ENCODE data around the gene ATP5F1A. TPM values are rescaled to one million over a fixed set of nuclear protein-coding genes. Genes with fewer than 3 reads are reported as not detected.

Gene ATP5F1A
- total and polyA plus RNA-seq, 5 donors from 2014 or later: 171 to 620 (median 573) TPM

DNA sequence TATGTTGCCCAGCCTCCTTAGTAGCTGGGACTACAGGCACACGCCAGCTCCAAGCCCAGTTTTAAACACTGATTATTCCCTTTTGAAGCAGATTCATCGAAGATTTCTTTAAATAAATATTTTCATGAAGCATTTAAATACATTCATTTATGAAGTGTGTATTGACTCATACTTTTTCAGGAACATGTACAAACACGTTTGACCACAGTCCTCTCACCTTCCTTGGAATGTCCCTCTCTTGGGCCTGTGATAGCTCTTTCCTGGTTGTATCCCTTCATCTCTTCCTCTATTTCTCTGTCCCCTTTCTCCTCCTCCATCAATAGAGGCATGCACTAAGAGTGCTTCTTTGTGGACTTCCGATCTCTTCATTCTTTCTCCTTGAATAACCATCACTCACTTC lies 28.6 kb downstream of the ATP5F1A start:
- Mint-ChIP-seq H3K9me3 (peaks cover 0 to 1% (median 0%) of the 10 kb centered on the region in 7 donors), H3K27ac (peak overlapping the region in 1 of 3 donors; percentile 79), H3K36me3 (peaks cover 10% of the 10 kb centered on the region), H3K4me3 (peak overlapping the region in 3 of 4 donors; percentile 2 to 69 (median 44)), H3K4me1 (peaks cover 6 to 47% (median 23%) of the 10 kb centered on the region in 4 donors), H3K27me3 (peaks cover 14% of the 10 kb centered on the region)
- no peaks in the 10 kb centered on the region for H3K9me3 ChIP-seq (ENCODE audit: control insufficient read depth in 2 of 2, low read length in 2 of 2)
- no peaks in the 10 kb centered on the region for H3K27me3 ChIP-seq (ENCODE audit: control insufficient read depth, insufficient read depth, low read length)
- DNase-seq (no peak), ATAC-seq (ENCODE audit: low read depth in 2 of 2) (no peak)
- no peaks in the 10 kb centered on the region for H3K36me3 ChIP-seq (ENCODE audit: control insufficient read depth, insufficient read depth, low read length)
- no peak overlapping the region for H3K4me3 ChIP-seq (ENCODE audit: low read depth, low read length)
- no peak overlapping the region for H3K27ac ChIP-seq (ENCODE audit: insufficient read depth, low read length, poor library complexity, severe bottlenecking)
- H3K4me1 ChIP-seq (ENCODE audit: control insufficient read depth, insufficient read depth, low read length, poor library complexity, severe bottlenecking): peaks cover 34% of the 10 kb centered on the region

DNA sequence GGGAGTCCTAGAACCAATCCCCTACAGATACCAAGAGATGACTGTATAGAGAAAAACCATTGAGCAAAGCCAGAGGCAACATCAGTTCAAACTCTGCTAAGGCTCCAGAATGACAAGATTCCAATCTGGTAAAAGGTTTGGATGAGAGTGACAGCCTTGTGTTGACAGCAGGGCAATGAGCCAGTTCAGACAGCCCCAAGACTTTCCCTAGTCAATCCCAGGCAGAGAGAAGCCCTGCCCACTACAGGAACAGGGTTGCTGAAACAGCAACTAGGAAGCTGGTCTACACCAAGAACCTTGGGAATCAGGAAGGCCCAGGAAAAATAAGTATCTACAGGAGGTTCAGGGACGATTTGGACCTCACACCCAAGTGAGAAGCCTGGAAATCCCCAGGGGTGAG lies 29.3 kb downstream of the ATP5F1A start:
- H3K9me3 Mint-ChIP-seq: peaks cover 0 to 1% (median 0%) of the 10 kb centered on the region in 7 donors
- peaks cover 10% of the 10 kb centered on the region for H3K36me3 Mint-ChIP-seq
- H3K4me1 ChIP-seq (ENCODE audit: control insufficient read depth, insufficient read depth, low read length, poor library complexity, severe bottlenecking): peaks cover 34% of the 10 kb centered on the region
- H3K27me3 Mint-ChIP-seq: peaks cover 14% of the 10 kb centered on the region
- peak overlapping the region in 3 of 4 donors; percentile 5 to 38 (median 8) for H3K4me3 Mint-ChIP-seq
- peak overlapping the region; percentile 31 to 68 (median 63) for H3K27ac Mint-ChIP-seq
- no peak for ATAC-seq (ENCODE audit: low read depth in 2 of 2)
- H3K9me3 ChIP-seq (ENCODE audit: control insufficient read depth in 2 of 2, low read length in 2 of 2): no peaks in the 10 kb centered on the region
- no peak overlapping the region for H3K4me3 ChIP-seq (ENCODE audit: low read depth, low read length)
- H3K4me1 Mint-ChIP-seq: peaks cover 3 to 49% (median 20%) of the 10 kb centered on the region in 4 donors
- H3K36me3 ChIP-seq (ENCODE audit: control insufficient read depth, insufficient read depth, low read length): no peaks in the 10 kb centered on the region
- no peak for DNase-seq
- no peak overlapping the region for H3K27ac ChIP-seq (ENCODE audit: insufficient read depth, low read length, poor library complexity, severe bottlenecking)
- H3K27me3 ChIP-seq (ENCODE audit: control insufficient read depth, insufficient read depth, low read length): no peaks in the 10 kb centered on the region

DNA sequence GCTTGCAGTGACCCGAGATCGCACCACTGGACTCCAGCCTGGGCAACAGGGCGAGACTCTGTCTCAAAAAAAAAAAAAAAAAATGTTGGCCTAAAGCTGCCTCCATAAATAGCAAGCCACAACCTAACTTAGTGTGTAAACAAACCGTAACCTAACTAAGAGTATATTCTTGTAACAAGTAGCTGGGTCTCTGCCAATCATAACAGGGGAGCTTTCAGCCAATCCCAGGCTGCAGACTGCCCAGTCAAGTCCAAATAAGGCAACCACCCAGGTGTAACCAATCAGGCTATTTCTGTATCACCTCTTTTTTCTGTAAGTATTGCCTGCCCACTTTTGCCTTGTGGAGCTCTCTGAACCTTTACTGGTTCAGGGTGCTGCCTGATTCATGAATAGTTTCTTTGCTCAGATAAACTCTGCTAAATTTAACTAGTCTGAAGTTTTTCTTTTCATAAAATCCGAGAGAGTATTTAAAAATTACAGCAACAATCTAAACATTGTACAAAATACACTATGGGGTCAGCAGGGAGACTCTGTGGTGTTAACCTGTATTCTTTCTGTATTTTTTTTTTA lies 30.6 kb downstream of the ATP5F1A start:
- Histone ChIP-seq H3K36me3 (ENCODE audit: control insufficient read depth, insufficient read depth, low read length) (no peaks in the 10 kb centered on the region), H3K27me3 (ENCODE audit: control insufficient read depth, insufficient read depth, low read length) (no peaks in the 10 kb centered on the region), H3K4me3 (ENCODE audit: low read depth, low read length) (no peak overlapping the region), H3K27ac (ENCODE audit: insufficient read depth, low read length, poor library complexity, severe bottlenecking) (no peak overlapping the region), H3K9me3 (ENCODE audit: control insufficient read depth in 2 of 2, low read length in 2 of 2) (no peaks in the 10 kb centered on the region), H3K4me1 (ENCODE audit: control insufficient read depth, insufficient read depth, low read length, poor library complexity, severe bottlenecking) (peaks cover 23% of the 10 kb centered on the region)
- ATAC-seq (ENCODE audit: low read depth in 2 of 2) (no peak), DNase-seq (peak in 1 of 3 donors; percentile 26)
- H3K4me3 Mint-ChIP-seq: no peak overlapping the region
- peaks cover 10% of the 10 kb centered on the region for H3K27me3 Mint-ChIP-seq
- peaks cover 0 to 38% (median 11%) of the 10 kb centered on the region in 4 donors for H3K4me1 Mint-ChIP-seq
- H3K27ac Mint-ChIP-seq: no peak overlapping the region
- peaks cover 0 to 1% (median 0%) of the 10 kb centered on the region in 7 donors for H3K9me3 Mint-ChIP-seq
- peaks cover 10% of the 10 kb centered on the region for H3K36me3 Mint-ChIP-seq

DNA sequence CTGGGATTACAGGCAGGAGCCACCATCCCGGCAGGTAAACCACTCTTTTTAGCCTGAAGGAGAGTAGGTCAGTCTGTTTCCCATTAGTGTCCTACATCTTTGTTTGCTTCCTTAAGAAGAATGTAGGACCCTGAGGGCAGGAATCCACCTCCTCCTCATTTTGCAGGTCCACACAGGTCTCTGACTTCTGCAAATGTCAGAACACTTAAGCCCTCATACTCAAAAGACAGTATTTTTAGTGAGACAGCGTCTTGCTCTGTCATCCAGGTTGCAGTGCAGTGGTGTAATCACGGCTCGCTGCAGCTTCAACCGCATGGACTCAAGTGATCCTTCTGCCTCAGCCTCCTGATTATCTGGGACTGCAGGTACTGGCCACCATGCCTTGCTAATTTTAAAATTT lies 35.3 kb downstream of the ATP5F1A start:
- ATAC-seq (ENCODE audit: low read depth in 2 of 2) (no peak), DNase-seq (no peak)
- Mint-ChIP-seq H3K9me3 (peaks cover 0 to 1% (median 0%) of the 10 kb centered on the region in 7 donors), H3K36me3 (peaks cover 6% of the 10 kb centered on the region), H3K27me3 (no peaks in the 10 kb centered on the region), H3K4me3 (no peak overlapping the region), H3K27ac (no peak overlapping the region), H3K4me1 (peaks cover 0 to 17% (median 2%) of the 10 kb centered on the region in 4 donors)
- Histone ChIP-seq H3K9me3 (ENCODE audit: control insufficient read depth in 2 of 2, low read length in 2 of 2) (no peaks in the 10 kb centered on the region), H3K27ac (ENCODE audit: insufficient read depth, low read length, poor library complexity, severe bottlenecking) (no peak overlapping the region), H3K4me3 (ENCODE audit: low read depth, low read length) (no peak overlapping the region), H3K4me1 (ENCODE audit: control insufficient read depth, insufficient read depth, low read length, poor library complexity, severe bottlenecking) (no peaks in the 10 kb centered on the region), H3K27me3 (ENCODE audit: control insufficient read depth, insufficient read depth, low read length) (no peaks in the 10 kb centered on the region), H3K36me3 (ENCODE audit: control insufficient read depth, insufficient read depth, low read length) (no peaks in the 10 kb centered on the region)

DNA sequence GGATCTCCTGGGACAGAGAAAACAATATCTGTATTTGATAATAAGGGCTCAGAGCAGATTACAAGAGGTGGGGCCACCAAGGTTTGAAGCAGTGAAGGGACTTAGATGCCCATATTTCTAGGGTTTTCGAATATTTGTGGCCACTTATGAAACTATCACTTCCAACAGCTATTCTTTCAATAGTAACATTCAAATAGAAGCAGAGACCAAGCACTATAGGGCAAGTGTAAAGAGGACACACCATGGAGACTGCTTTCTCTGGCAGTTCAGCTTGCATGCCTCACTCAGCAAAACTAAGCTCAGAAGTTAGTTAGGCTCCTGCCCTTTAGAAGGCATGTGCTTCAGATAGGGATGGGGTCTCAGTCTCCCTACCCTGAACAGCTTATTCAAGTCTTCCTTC lies 36.3 kb downstream of the ATP5F1A start:
- H3K4me1 Mint-ChIP-seq: peaks cover 0 to 15% (median 1%) of the 10 kb centered on the region in 4 donors
- DNase-seq (no peak), ATAC-seq (ENCODE audit: low read depth in 2 of 2) (no peak)
- H3K4me1 ChIP-seq (ENCODE audit: control insufficient read depth, insufficient read depth, low read length, poor library complexity, severe bottlenecking): no peaks in the 10 kb centered on the region
- H3K9me3 Mint-ChIP-seq: no peaks in the 10 kb centered on the region
- H3K9me3 ChIP-seq (ENCODE audit: control insufficient read depth in 2 of 2, low read length in 2 of 2): no peaks in the 10 kb centered on the region
- no peak overlapping the region for H3K27ac Mint-ChIP-seq
- H3K4me3 Mint-ChIP-seq: no peak overlapping the region
- no peak overlapping the region for H3K27ac ChIP-seq (ENCODE audit: insufficient read depth, low read length, poor library complexity, severe bottlenecking)
- H3K36me3 ChIP-seq (ENCODE audit: control insufficient read depth, insufficient read depth, low read length): no peaks in the 10 kb centered on the region
- H3K27me3 Mint-ChIP-seq: no peaks in the 10 kb centered on the region
- peaks cover 3% of the 10 kb centered on the region for H3K36me3 Mint-ChIP-seq
- no peak overlapping the region for H3K4me3 ChIP-seq (ENCODE audit: low read depth, low read length)
- H3K27me3 ChIP-seq (ENCODE audit: control insufficient read depth, insufficient read depth, low read length): no peaks in the 10 kb centered on the region

DNA sequence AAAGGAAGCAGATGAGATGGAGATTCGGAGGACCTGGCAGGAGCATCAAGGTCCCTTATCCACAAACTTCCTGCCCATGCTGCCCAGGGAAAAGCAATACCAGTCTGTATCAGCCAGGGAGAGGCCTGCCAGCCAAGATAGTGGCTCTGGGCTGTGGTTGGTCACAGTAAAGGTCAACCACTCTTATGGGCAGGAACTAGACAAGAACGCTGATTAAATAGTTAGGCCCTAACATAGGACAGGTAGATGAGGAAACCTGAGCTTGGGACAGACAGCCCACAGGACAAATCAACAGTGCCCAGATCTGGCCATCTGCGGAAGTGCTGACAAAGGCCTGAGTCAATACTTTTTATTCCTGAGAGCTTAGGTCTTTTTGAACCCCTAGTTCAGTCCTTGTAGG lies 36.7 kb downstream of the ATP5F1A start:
- Mint-ChIP-seq H3K36me3 (peaks cover 2% of the 10 kb centered on the region), H3K27ac (no peak overlapping the region), H3K4me1 (peaks cover 0 to 16% (median 2%) of the 10 kb centered on the region in 4 donors), H3K4me3 (no peak overlapping the region), H3K27me3 (no peaks in the 10 kb centered on the region), H3K9me3 (no peaks in the 10 kb centered on the region)
- DNase-seq: no peak
- Histone ChIP-seq H3K4me1 (ENCODE audit: control insufficient read depth, insufficient read depth, low read length, poor library complexity, severe bottlenecking) (no peaks in the 10 kb centered on the region), H3K4me3 (ENCODE audit: low read depth, low read length) (no peak overlapping the region), H3K27me3 (ENCODE audit: control insufficient read depth, insufficient read depth, low read length) (no peaks in the 10 kb centered on the region), H3K27ac (ENCODE audit: insufficient read depth, low read length, poor library complexity, severe bottlenecking) (no peak overlapping the region), H3K36me3 (ENCODE audit: control insufficient read depth, insufficient read depth, low read length) (no peaks in the 10 kb centered on the region), H3K9me3 (ENCODE audit: control insufficient read depth in 2 of 2, low read length in 2 of 2) (no peaks in the 10 kb centered on the region)
- ATAC-seq (ENCODE audit: low read depth in 2 of 2): no peak

DNA sequence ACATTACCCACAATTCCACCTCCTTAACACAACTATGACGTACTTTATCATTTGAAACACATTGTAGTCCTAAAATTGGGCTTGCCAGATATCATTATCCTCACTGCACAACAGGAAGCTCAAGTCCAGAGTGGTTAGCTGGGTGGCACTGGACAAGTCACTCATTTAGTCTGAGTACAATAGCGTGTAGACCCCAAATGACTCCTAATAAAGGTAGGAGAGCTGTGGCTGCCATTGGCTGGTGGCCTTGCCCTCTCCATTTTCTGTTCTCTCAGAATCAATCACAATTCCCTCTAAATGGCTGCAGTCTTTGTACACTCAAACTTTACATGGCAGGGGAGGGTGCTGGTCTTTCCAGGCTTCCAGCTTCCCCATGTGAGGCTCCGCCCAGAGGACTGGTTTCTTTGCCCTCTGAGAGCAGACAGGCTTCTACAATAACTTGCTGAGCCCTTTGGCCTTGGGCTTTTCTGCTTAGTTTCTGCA lies 37.7 kb downstream of the ATP5F1A start:
- Mint-ChIP-seq H3K4me1 (peaks cover 4 to 26% (median 9%) of the 10 kb centered on the region in 4 donors), H3K4me3 (no peak overlapping the region), H3K27ac (peak overlapping the region in 1 of 3 donors; percentile 21), H3K27me3 (no peaks in the 10 kb centered on the region), H3K36me3 (no peaks in the 10 kb centered on the region), H3K9me3 (no peaks in the 10 kb centered on the region)
- DNase-seq (no peak), ATAC-seq (ENCODE audit: low read depth in 2 of 2) (no peak)
- Histone ChIP-seq H3K4me3 (ENCODE audit: low read depth, low read length) (no peak overlapping the region), H3K9me3 (ENCODE audit: control insufficient read depth in 2 of 2, low read length in 2 of 2) (no peaks in the 10 kb centered on the region), H3K36me3 (ENCODE audit: control insufficient read depth, insufficient read depth, low read length) (no peaks in the 10 kb centered on the region), H3K27ac (ENCODE audit: insufficient read depth, low read length, poor library complexity, severe bottlenecking) (no peak overlapping the region), H3K4me1 (ENCODE audit: control insufficient read depth, insufficient read depth, low read length, poor library complexity, severe bottlenecking) (peaks cover 8% of the 10 kb centered on the region), H3K27me3 (ENCODE audit: control insufficient read depth, insufficient read depth, low read length) (no peaks in the 10 kb centered on the region)

DNA sequence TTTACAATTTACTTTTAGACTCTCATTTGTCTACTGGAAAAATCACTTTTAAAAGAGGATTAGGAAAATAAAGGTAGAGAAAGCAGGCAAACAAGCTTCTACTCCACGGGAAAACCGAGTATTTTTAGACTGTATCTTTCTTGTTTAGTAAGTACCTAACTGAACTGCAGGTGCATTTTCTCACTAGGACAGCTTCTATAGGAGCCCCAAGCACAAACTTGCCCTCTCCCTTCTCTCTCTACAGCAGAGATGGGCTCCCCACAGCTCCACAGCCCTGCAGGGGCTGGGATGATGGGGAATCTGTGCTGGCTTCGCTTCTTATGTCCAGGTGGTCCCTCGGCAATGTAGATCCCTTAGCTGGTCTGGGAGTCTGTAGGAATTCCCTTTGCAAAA lies 42.3 kb downstream of the ATP5F1A start:
- peaks cover 18 to 44% (median 30%) of the 10 kb centered on the region in 4 donors for H3K4me1 Mint-ChIP-seq
- Histone ChIP-seq H3K4me3 (ENCODE audit: low read depth, low read length) (peak overlapping the region; percentile 39), H3K4me1 (ENCODE audit: control insufficient read depth, insufficient read depth, low read length, poor library complexity, severe bottlenecking) (peaks cover 14% of the 10 kb centered on the region), H3K27ac (ENCODE audit: insufficient read depth, low read length, poor library complexity, severe bottlenecking) (peak overlapping the region; percentile 54), H3K27me3 (ENCODE audit: control insufficient read depth, insufficient read depth, low read length) (no peaks in the 10 kb centered on the region), H3K9me3 (ENCODE audit: control insufficient read depth in 2 of 2, low read length in 2 of 2) (no peaks in the 10 kb centered on the region), H3K36me3 (ENCODE audit: control insufficient read depth, insufficient read depth, low read length) (no peaks in the 10 kb centered on the region)
- no peaks in the 10 kb centered on the region for H3K9me3 Mint-ChIP-seq
- peak in 1 of 2 donors; percentile 30 for ATAC-seq (ENCODE audit: low read depth in 2 of 2)
- DNase-seq: no peak
- no peaks in the 10 kb centered on the region for H3K27me3 Mint-ChIP-seq
- H3K27ac Mint-ChIP-seq: peak overlapping the region; percentile 86 to 97 (median 90)
- peak overlapping the region in 2 of 4 donors; percentile 56 to 65 for H3K4me3 Mint-ChIP-seq
- H3K36me3 Mint-ChIP-seq: no peaks in the 10 kb centered on the region
